GM12865 (cell line): Measurements from ENCODE around the gene KBTBD2.
"Not testable (repeated sequence)": the region's sequence is repeated elsewhere in the genome, so short reads cannot be mapped to it uniquely, and the experiment has no call there.

Source experiments
- DNase-seq: peaks from one replicate; pipeline ENCODE4 v3.0.0; 2010; ENCODE audit warnings: low read depth
- H3K4me3 ChIP-seq: 2 replicates; pipeline ENCODE4 v1.5.1; 2011; ENCODE audit warnings: mild to moderate bottlenecking, low read depth, low read length, control low read depth
- TF ChIP-seq, protein P1 (sequence below): IDR thresholded peaks from 2 replicates; pipeline ENCODE4 v1.5.1; 2011; ENCODE audit warnings: low read length, control low read depth, low read depth, inconsistent platforms; ENCODE audit not compliant: insufficient read depth; ENCODE audit errors: missing control alignments

KBTBD2 gene

DNA sequence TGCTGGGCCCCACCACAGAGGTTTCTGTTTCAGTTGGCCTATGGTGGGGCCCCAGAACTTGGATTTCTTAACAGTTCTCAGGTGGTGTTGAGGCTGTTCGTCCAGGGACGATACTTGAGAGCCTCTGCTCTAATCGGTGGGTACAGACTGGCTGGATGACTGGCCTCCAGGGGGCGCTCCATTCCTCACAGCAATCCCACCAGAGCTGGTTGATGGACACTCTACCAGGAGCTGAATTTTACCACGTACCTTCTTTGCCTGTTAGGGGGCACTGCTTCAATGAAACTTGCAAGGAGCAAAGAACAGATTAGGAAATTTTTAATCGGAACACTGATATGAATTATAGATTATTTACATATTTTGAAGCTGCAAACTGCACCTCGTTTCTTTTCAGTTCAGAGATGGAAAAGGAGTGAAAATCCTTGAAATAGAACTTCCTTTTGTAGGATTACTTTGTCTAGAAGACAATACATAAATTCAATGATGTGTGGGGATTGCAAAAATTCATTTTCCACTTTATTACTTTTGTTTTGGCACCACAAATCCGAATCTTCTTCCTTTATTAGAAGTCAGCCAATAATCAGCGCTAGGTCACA lies 44.8 kb downstream of the KBTBD2 start:
- H3K4me3 ChIP-seq, result no peak overlapping the region
- DNase-seq, result peak; percentile 92
- TF ChIP-seq, protein P1, sequence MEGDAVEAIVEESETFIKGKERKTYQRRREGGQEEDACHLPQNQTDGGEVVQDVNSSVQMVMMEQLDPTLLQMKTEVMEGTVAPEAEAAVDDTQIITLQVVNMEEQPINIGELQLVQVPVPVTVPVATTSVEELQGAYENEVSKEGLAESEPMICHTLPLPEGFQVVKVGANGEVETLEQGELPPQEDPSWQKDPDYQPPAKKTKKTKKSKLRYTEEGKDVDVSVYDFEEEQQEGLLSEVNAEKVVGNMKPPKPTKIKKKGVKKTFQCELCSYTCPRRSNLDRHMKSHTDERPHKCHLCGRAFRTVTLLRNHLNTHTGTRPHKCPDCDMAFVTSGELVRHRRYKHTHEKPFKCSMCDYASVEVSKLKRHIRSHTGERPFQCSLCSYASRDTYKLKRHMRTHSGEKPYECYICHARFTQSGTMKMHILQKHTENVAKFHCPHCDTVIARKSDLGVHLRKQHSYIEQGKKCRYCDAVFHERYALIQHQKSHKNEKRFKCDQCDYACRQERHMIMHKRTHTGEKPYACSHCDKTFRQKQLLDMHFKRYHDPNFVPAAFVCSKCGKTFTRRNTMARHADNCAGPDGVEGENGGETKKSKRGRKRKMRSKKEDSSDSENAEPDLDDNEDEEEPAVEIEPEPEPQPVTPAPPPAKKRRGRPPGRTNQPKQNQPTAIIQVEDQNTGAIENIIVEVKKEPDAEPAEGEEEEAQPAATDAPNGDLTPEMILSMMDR, result peak; percentile 91

DNA sequence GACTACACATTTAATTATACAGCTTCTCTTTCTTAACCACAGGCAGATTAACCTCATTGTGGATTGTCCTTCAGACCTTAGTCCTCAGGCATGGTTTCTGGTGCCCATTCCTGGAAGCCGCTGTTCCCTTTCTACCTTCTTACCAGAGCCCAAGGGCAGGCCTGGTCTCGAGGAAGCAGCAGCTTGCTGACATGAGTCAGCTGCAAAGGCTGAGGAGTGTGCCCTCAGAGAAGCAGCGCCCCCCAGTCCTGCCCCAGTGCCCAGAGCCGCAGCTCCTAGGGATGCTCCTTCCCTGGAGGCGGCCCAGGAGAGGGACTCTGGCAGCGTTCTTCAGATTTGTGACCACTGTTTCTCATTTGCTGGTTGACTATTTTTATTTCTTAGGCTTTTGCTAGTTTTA lies 46.8 kb downstream of the KBTBD2 start:
- not testable (repeated sequence) for DNase-seq, H3K4me3 ChIP-seq

DNA sequence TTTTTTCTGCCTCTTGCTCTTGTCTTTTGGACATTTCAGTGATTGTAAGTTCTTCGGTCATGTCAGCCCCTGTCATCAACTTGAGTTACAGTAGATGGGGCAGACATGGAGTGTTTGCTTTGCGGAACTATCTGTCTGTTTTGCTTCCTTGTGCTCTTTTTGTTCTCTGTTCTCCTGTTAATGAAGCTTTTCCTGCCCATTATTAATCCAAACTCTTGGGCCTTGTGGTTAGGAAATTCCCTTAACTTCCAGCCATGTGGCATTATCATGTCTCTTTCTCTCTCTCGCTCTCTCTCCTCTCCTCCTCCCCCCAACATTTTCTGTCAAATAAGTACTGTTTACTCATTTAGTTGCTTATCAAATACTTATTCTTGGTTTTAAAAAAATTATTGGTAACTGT lies 47.8 kb downstream of the KBTBD2 start:
- H3K4me3 ChIP-seq, DNase-seq: not testable (repeated sequence)

DNA sequence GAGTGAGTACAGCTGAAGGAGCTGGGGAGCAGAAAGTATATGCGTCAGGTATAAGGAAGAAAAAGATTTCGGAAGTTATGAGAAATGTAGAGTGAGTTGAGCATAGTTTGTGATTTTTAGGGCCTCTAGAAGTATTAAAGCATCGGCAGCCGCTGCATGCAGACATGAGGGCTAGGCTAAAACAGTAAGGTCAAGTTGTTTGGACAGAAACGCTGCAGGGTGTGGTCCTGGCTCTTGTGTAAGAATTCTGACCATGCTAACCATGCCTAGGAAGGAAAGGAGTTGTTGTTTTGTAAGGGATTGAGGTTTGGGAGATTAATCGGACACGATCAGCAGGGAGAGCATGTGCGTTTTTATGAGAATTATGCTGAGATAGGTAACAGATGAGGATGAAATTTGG lies 51.7 kb downstream of the KBTBD2 start:
- H3K4me3 ChIP-seq, DNase-seq: not testable (repeated sequence)

DNA sequence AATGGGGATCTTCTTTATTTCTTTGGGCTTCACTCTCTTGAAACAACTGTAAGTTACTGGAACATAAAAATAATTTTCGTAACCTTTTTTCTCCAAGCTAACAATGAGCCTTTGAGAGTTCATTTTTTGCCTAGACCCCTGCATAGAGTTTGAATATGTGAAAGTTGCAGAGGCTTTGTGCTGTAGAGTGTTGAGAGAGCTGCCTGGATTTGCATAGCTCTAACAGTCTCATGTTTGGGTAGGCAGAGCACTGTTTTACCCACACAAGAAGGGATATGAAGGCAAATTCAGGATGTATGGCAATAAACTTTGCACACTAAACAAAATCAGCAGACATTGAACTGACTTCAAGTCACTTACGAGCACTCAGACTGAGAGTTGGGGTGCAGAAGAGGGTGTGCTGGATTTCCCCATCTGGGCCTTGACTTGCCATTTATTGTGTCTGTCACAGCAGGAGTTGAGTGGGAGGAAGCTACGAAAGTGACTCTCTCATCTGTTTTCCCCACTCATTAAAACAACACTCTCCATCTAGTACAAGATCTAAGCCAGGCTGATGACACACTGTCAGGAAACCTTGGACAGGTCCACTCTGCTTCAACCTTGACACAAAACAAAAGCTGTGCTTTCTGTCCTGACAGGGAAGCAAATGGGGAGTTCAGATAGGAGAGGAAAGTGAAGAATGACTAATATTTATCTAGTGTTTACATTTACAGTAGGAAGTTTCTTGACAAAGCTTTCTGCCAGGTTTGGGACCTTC lies 62.4 kb downstream of the KBTBD2 start:
- not testable (repeated sequence) for DNase-seq, H3K4me3 ChIP-seq
